Middle frontal gyrus (tissue), 1 donor: ENCODE data around the gene HRH4.
A peak's percentile ranks its signal among the peaks of the same experiment; 100 is the strongest.

Source experiments
- DNase-seq: peaks from one replicate; pipeline ENCODE4 v3.0.0-alpha.2; 2015; ENCODE audit warnings: low spot score; ENCODE audit errors: extremely low spot score

The HRH4 gene

DNA sequence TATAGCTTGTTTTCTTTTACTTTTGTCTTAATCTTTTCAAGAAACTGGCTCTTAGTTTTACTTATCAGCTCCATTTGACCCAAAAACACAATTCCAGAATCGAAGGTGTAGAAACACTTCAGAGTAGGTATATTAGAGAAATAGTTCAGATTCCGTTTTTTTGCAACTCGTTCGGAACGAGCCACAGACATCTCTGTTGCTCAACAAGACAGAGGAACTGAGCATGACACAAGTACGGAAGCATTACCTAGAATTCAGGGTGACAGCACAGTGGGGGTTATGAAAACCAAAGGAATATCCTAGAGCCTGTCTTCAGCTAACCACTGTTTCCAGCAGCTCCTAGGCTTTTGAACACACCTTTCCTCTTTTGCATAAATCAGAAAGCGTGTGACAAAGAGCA is 5.0 kb downstream of the HRH4 start:
- no peak for DNase-seq

DNA sequence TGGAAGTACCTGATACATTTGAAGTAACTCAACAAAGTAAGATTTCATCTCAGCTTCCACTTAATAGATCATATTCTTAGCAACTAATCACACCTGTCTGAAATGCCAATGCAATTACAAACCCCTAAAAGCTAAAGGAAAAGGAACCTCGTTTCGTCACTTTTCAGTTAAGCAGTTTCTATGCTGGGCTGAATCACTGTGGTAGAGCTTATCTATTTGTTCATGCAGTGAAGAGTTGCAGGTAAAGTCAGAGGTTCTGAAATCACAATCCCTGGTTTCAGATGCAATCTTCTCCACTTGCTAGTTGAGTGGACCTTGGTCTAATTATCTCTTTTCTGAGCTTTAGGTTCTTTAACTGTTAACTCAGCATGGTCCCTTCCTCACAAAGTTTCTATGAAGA is 6.3 kb downstream of the HRH4 start:
- DNase-seq: no peak

DNA sequence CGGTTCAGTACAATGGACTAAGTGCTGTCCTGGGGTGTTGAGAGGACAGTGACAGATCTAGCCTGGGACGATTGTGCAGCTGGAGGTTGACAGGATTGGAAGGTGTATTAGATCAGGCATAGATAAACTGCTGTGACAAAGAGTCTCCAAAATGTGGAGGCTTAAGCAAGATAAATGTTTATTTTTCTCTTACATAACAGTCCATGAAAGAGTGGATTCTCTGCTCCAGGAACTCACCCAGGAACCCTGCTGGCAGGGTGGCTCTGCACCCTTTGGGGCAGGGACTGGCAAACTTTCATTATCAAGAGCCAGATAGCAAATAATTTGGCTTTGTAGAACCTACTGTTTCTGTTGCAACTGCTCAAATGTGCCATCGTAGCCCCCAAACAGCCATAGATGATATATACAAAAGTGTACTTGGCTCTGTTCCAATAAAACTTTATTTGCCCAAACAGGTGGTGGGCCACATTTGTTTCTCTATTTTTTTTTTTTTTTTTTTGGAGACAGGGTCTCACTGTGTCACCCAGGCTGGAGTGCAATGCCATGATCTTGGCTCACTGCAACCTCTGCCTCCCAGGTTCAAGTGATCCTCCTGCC is 9.7 kb downstream of the HRH4 start:
- DNase-seq: no peak

DNA sequence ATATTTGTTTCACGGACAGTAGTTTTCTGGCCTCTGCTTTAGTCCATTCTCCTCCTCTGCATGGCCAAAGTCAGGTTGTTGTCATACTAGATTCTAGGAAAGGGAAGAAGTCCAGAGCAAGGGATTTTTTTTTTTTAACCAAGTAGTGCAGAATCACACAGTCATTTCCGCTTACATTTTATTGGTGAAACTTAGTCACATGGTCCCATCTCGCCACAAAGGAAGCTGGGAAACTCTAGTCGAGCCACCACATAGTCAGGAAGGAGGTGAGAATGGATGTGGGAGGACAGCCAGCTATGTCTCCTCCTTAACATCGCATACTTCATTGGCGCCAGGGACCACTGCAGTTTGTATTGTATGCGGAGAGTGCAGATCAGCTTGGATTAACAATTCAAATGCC is 10.4 kb downstream of the HRH4 start:
- no peak for DNase-seq

DNA sequence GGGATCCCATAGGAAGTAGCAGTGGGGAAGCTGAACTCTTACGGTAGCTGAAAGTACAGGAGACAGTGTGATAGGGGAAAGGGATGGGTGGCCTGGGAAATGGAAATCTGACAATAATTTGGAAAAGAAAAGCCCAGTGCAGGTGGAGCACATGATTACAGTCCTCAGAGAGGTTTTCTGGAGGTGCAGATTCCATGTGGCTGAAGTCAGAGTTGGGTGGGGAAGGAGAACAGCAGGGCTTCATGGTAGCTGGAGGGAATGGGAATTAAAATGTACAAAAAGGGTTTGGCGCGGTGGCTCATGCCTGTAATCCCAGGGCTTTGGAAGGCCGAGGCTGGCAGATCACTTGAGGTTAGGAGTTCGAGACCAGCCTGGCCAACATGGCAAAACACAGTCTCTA is 12.2 kb downstream of the HRH4 start:
- no peak for DNase-seq

DNA sequence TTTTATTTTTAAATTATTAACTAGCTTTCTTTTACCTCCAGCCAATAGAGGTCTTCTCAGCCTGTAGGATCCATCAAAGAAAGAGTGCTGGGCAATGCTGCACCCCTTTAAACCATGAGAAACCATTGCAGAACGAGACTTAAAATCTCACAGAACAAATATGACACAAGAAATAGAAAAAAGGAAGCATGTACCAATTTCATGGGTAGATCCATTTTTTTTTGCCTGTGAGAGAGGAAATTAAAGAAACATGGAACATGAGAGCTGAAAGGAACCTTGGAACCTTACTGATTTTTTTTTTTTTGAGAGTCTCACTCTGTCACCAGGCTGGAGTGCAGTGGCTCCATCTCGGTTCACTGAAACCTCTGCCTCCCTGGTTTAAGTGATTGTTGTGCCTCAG is 14.0 kb downstream of the HRH4 start:
- no peak for DNase-seq

DNA sequence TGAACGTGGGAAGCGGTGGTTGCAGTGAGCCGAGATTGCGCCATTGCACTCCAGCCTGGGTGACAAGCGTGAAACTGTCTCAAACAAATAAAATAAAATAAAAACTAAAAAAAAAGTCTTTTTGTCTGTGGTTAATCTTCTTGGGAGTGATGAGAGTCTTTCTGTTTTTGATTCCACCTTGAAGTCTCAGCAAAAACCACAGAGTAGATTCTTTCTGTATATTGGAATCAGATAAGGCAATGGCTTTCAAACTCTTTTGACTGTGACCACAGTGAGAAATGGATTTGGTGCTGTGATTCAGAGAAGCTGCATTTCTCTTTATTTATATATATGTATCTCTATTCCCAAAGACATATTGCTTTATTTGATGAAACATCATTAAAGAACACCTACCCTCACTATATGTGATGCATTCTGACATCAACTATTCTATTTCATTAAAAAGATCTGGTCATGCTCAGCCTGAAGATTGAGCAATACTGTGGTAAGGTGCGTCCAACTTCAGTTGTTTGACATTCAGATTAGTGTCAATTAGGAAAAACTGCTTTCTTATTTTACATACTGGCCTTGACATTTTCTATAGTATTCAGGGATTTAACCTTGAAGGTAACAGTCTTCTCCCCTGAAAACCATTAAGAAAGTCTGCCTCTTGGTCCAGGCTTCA is 15.6 kb downstream of the HRH4 start:
- no peak for DNase-seq

DNA sequence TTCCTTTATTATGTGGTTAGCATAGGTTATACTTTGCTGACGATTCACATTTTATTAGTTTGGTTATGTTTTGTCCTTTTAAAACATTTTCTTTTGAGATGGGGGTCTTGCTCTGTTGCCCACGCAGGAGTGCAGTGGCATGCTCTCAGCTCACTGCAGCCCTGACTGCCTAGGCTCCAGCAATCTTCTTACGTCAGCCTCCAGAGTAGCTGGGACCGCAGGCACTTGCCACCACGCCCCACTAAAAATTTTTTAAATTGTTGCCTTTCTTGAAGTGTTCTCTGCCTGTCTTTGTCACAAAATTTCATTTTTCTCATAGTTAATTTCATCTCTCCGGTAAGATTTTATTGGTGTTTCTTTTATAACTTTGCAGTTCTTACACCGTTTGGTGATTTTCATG is 18.9 kb downstream of the HRH4 start:
- DNase-seq: no peak

DNA sequence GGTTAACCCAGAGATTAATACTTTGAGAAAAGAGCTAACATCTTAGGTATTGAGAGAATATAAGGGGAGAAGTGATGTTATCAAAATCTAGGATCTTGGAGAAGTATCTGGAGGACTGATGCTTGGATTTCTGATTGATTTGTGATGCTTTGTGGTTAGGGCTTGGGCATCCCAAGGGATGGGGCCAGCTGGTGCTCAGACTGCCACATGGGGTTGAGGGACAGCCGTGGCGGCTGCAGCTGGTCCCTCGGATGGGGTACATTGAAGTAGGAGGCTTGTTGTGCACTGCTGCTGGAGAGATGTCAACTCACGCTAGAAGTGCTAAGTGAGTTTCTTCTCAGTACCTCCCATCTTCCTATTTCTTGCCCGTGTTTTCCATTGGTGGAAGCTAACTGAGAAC is 22.4 kb downstream of the HRH4 start:
- DNase-seq: no peak

DNA sequence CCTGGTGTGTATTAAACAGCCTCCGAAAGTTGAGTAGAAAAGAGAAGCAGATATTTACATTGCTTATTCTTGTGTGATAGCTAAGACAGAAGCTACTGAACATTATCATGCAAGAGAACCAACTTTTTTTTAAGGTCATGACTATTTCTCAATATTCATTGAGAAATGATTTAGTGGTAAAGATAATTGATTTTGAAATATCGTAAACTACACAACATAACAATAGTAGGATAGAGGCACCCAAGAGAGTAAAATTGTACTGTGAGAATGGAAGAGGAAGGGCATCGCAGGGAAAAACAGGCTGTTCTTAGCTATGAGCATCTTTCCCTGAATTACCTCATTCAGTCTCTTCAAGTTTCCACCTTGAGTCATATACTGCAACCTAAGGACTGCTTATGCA is 25.2 kb downstream of the HRH4 start:
- no peak for DNase-seq

DNA sequence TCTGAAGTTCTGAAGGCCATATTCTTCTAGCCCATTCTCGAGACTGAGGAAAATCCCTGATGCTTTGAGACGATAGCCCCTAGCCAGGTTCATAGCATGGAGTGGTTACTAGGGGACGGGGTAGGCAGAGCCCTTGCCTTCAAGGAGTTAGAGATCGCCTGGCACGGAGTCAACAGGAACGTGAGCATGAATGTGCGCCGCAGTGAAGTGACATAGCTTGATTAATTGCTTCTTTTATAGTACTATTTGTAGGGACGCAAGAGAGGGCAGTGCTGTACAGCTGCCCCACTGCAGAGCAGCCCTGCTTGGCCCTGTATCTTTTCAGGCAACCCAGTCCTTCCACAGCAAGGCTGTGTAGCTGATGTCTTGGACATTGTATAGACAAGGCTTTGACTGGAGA is 26.2 kb downstream of the HRH4 start:
- DNase-seq: no peak

DNA sequence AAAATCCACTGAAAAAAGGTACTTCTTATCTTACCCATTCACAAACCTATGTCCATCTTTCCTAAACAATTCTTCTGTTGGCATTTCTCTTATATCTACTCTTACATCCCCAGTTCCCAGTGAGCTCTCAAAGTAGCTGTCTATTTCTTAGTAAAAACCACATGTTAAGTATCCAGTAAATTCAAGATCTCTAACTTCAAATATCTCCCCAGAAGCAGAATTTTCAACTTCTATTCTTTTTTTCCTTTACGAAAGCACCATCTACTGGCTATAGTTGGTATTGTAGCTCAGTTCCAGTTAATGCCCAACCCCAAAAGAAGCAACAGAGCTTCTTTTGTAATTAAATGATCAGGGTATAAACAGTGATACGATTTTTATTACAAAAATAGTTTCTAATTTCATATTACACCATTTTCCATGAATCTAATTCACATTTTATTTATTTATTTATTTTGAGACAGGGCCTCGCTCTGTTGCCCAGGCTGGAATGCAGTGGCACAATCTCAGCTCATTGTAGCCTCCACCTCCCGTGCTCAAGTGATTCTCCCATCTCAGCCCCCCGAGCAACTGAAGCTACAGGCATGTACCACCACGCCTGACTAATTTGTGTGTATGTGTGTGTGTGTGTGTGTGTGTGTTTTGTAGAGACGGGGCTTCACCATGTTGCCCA is 28.5 kb downstream of the HRH4 start:
- peak; percentile 47 for DNase-seq

DNA sequence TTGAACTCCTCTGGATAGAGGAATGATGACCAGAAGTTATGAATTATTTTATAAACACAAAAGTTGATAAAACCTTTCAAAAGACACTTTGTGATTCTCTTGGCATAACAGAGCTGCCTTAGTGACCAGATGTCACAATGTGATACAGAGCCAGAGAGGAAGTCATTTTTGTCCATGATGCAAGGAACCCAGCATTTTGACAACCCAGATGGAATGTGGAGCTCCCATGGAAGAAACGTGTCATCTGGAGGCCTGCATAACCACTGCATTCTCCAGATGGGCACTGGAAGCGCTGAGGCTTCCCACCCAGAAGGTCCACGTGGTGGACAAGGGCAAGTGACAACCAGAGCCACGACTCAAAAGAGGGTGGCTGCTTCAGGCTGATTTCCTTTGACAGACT is 30.1 kb downstream of the HRH4 start:
- DNase-seq: no peak

DNA sequence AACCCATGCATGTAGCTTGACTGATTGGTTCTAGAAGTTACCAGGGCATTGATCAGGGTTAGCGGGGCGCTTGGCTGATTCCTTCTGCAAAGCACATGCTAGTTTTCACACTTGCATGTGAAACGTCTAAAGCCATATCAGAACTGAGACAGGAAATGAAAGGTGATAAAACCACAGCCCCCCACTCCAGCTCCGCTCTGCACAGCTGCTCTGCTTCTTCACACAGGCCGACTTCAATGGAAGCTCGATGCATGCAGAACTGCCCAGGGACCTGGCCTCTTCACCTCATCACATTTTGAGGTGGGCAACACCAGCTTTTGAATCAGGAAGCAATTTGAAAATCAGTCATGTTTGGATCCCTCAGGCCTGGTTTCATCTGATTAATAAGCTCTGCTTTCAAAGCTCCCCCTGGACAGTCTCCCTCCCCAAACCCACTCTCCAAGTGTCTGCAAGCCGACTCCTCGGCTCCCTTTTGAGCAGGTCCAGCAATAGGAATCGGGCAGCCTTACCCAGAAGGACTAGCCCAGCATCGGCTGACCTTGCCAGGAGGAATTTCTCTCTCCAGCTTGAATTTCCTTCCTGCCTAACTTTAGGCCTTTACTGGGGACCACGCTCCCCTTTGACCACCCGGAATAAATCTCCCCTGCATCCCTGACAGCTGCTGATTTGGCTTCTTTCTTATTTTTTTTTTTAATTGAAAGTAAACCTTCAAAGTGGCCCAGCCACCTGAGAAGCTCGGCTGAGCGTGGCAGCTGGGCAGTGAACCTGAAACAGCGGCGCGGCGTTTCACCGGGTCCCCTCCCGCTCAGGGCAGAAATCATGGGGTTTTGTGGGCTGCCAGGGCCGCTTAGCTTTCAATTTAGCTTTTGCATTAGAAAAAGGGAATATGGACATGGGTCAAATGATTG is 31.7 kb downstream of the HRH4 start:
- no peak for DNase-seq

DNA sequence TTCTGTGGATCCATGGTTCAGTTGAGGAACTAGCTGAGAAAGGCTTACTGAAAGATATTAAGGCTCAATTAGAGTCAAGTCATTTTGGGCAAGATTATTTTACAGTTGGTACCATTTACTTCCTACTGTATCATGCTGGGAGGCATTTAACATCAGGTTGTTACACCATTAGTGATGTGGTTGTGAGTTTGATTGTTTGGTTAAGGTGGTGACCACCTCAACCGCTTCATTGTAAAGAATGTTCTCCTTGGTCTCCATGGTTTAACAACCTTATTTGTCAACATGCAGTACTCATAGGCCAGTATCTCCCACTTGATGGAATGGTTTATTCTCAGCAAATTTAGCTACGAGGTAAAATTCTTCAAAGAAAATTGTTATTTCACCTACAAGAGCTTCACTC is 34.1 kb downstream of the HRH4 start:
- DNase-seq: no peak

DNA sequence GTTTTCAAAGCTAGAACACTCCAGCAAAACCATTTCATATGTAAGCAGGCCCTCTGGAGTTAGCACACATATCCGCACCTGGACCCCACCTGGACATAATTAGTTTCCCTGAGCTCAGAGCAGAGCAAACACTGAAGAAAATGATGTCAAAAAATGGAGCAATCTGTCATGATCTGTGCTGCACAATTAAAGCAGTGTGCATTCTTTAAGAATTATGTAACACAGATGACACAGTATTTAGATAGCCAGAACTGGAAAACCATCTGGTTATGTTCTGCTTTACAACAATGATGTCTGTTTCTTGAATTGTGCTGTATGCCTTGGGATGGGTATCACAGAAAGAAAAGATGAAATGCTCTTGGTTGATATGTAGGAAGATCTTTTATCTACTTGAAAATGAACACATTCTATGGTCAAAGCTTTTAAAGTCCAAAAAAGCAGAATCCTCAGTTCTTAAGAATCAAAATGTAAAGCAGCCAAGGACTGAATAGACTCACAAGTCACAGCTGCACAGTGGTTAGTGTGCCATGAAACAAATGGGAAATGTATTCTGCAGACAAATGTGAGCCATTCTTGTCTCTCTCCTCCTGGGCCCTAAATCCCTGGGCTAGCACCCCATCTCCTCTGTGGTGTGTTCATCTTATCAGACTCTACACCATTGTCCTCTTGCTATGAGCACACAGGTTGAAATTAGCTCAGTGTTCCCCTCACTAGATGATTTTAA is 36.8 kb downstream of the HRH4 start:
- DNase-seq: peak; percentile 44

DNA sequence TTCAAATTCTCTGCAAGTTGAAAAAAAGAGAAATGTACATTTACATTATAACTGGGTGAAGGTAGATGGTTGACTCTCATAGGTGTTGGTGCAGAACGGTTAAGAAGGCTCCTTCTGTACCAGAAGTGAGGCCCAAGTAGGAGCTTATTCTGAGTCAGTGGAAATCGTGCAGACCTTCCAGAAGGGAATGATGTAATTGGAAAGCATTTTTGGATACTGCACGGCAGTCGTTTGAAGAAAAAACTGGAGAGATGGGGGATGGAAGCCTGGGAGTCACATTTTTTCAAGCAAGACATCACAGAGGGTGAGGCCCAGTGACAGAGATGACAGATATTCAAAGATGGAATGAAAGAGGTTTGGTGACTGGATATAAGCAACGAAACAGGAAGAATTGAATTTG is 39.4 kb downstream of the HRH4 start:
- no peak for DNase-seq

DNA sequence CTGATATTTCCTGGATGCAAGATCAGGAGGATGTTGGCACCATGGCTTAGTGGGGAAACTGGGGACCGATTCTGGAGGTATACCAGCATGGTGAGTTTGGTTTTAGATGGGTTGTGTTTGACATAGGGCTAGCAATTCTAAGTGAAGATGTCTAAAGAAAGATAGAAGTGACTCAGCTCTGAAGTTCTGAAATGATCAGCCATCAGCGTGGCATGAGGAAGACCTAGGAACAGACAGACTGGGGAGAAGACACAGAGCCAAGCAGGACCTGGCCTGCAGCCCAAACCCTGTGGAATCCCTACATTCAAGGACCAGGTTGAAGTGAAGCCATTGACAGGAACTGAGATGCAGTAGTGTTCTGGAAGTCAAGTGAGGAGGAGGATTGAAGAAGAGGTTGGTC is 39.8 kb downstream of the HRH4 start:
- DNase-seq: no peak

DNA sequence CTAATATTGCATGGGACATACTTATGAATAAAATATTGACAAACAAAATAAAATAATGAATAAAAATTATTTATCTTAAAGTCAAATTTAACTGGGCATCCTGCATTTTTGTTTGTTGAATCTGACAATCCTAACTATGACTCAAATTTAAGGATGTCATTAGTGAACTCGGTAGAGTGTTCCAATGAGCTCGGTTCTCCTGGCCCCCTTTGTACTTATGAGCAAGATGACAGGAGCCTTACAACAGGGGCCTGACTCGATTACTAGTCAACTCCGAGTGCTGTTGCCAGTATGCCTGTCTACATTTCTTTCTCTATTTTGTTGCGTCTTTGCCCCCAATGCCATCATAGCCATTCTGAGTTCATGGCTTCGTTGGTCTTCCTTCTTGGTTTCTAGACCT is 40.3 kb downstream of the HRH4 start:
- DNase-seq: no peak

DNA sequence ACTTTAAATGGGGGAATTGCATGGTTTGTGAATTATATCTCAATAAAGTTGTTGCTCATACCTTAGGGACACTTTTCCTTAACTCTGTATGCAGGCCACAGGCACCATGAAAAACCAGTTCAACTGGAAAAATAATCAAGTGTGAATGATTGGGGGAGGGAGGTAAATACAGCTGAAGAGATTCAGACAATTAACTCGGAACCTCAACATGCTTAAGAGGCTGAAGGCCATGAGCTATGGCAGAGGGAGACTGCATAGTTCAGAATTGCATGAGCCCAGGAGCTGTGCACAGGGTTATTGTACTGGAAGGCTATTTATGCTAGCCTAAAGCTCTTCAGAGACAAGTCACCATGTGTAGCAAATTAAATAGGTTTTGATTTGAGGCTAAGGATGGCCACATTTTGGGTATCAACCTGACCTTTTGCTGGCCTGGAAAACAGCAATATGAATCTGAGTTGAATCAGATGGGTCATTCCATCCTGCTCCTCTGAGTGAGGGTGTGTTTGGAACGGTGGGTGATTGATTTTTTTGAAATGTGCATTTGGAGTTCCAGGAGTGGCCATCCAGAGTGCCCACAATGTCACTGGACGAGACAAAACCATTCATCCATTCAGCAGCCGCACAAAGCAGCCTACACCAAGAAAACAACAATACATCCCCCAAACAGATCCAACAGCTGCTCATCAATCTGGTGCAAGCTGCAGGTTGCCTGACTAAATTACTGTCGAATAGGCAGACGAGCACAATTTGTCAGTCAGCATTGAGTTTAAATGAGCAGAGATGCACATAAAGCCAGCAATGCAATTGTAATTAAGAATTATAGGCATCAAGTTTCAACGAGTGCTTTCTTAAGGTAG is 42.5 kb downstream of the HRH4 start:
- no peak for DNase-seq
